ENCODE results near the gene SSPN.
"Not testable (repeated sequence)": the region's sequence is repeated elsewhere in the genome, so short reads cannot be mapped to it uniquely, and the experiment has no call there.

SSPN gene

GRCh38 chr12:26231470-26231869 lies 36.1 kb downstream of the SSPN start:
- no peak for DNase-seq

GRCh38 chr12:26231921-26232320 lies 36.5 kb downstream of the SSPN start:
- DNase-seq, result no peak

- peak; percentile 77 for DNase-seq
Observed at GRCh38 chr12:26233631-26234030, 38.3 kb downstream of the SSPN start.

GRCh38 chr12:26235465-26235864 lies 40.1 kb downstream of the SSPN start:
- DNase-seq, result not testable (repeated sequence)

GRCh38 chr12:26238341-26239121 lies 43.2 kb downstream of the SSPN start:
- DNase-seq, result peak; percentile 68

- peak; percentile 94 for DNase-seq
Observed at GRCh38 chr12:26239122-26239851, 43.9 kb downstream of the SSPN start.

GRCh38 chr12:26239852-26240815 lies 44.8 kb downstream of the SSPN start:
- no peak for DNase-seq

GRCh38 chr12:26241080-26241479 lies 45.7 kb downstream of the SSPN start:
- no peak for DNase-seq

- no peak for DNase-seq
Observed at GRCh38 chr12:26242683-26243082, 47.3 kb downstream of the SSPN start.

- no peak for DNase-seq
Observed at GRCh38 chr12:26244503-26244902, 49.1 kb downstream of the SSPN start.

- DNase-seq, result no peak
Observed at GRCh38 chr12:26245175-26245942, 50.0 kb downstream of the SSPN start.

GRCh38 chr12:26246483-26247164 lies 51.3 kb downstream of the SSPN start:
- DNase-seq, result no peak

- no peak for DNase-seq
Observed at GRCh38 chr12:26247873-26248272, 52.5 kb downstream of the SSPN start.

GRCh38 chr12:26250801-26251200 lies 55.4 kb downstream of the SSPN start:
- peak; percentile 45 for DNase-seq

GRCh38 chr12:26251600-26251999 lies 56.2 kb downstream of the SSPN start:
- DNase-seq, result no peak

- no peak for DNase-seq
Observed at GRCh38 chr12:26252946-26253345, 57.6 kb downstream of the SSPN start.

- no peak for DNase-seq
Observed at GRCh38 chr12:26255893-26256645, 60.7 kb downstream of the SSPN start.

- DNase-seq, result no peak
Observed at GRCh38 chr12:26264215-26264838, 69.0 kb downstream of the SSPN start.

- DNase-seq, result no peak
Observed at GRCh38 chr12:26265606-26266005, 70.2 kb downstream of the SSPN start.

- DNase-seq, result no peak
Observed at GRCh38 chr12:26266881-26267280, 71.5 kb downstream of the SSPN start.
